GM23248 (cell line): Measurements from ENCODE around the gene RUFY1. TPM values are rescaled to one million over a fixed set of nuclear protein-coding genes. Genes with fewer than 3 reads are reported as not detected.

Experiments
- DNase-seq: peaks from one replicate; pipeline ENCODE4 v3.0.0-alpha.2; 2015
- H2AFZ ChIP-seq: fragments of 200-600 bp; sonication (generic); 2 replicates; pipeline ENCODE4 v1.6.1; 2016; ENCODE audit warnings: antibody characterized with exemption
- H3F3A ChIP-seq: fragments of 200-600 bp; sonication (generic); 2 replicates; pipeline ENCODE4 v1.6.1; 2016; ENCODE audit warnings: mild to moderate bottlenecking, antibody characterized with exemption, mixed run types; ENCODE audit not compliant: insufficient read depth
- H3K27ac ChIP-seq: fragments of 200-600 bp; sonication (generic); 2 replicates; pipeline ENCODE4 v1.5.1; 2016; ENCODE audit warnings: mild to moderate bottlenecking
- H3K27me3 ChIP-seq: fragments of 200-600 bp; sonication (generic); replicated peaks from 2 replicates; pipeline ENCODE4 v1.6.1; 2016; ENCODE audit warnings: mild to moderate bottlenecking; ENCODE audit not compliant: insufficient read depth
- H3K36me3 ChIP-seq: fragments of 200-600 bp; sonication (generic); 2 replicates; pipeline ENCODE4 v1.6.1; 2016; ENCODE audit warnings: low read depth, mild to moderate bottlenecking
- H3K4me1 ChIP-seq: fragments of 200-600 bp; sonication (generic); 2 replicates; pipeline ENCODE4 v1.6.1; 2016; ENCODE audit warnings: mild to moderate bottlenecking; ENCODE audit not compliant: insufficient read depth
- H3K4me2 ChIP-seq: fragments of 200-600 bp; sonication (generic); one replicate; pipeline ENCODE4 v1.6.1; 2016; ENCODE audit warnings: mild to moderate bottlenecking; ENCODE audit not compliant: unreplicated experiment
- H3K4me3 ChIP-seq: fragments of 200-600 bp; sonication (generic); 2 replicates; pipeline ENCODE4 v1.5.1; 2016; ENCODE audit warnings: mild to moderate bottlenecking
- H3K79me2 ChIP-seq: fragments of 200-600 bp; sonication (generic); 2 replicates; pipeline ENCODE4 v1.6.1; 2016; ENCODE audit warnings: mild to moderate bottlenecking; ENCODE audit not compliant: insufficient read depth
- H3K9ac ChIP-seq: fragments of 200-600 bp; sonication (generic); 2 replicates; pipeline ENCODE4 v1.6.1; 2016; ENCODE audit warnings: mild to moderate bottlenecking
- H3K9me2 ChIP-seq: fragments of 200-600 bp; sonication (generic); 2 replicates; pipeline ENCODE4 v1.6.1; 2016; ENCODE audit warnings: mixed run types, mild to moderate bottlenecking, moderate library complexity; ENCODE audit not compliant: insufficient read depth
- H3K9me3 ChIP-seq: fragments of 200-600 bp; sonication (generic); one replicate; pipeline ENCODE4 v1.6.1; 2017; ENCODE audit warnings: low read depth
- H4K20me1 ChIP-seq: fragments of 200-600 bp; sonication (generic); 2 replicates; pipeline ENCODE4 v1.6.0; 2016; ENCODE audit not compliant: insufficient read depth
- EZH2 ChIP-seq: fragments of 200-600 bp; sonication (generic); IDR thresholded peaks from 2 replicates; pipeline ENCODE4 v1.6.1; 2018; ENCODE audit warnings: antibody characterized with exemption, mild to moderate bottlenecking; ENCODE audit not compliant: insufficient read depth, poor library complexity, severe bottlenecking
- EZH2phosphoT487 ChIP-seq: fragments of 200-600 bp; sonication (generic); IDR thresholded peaks from 2 replicates; pipeline ENCODE4 v1.6.1; 2018; ENCODE audit warnings: antibody characterized with exemption, moderate library complexity, mild to moderate bottlenecking, low read depth; ENCODE audit not compliant: insufficient read depth
- WGBS, 2 experiments: methylation state at CpG; one replicate each; pipeline ENCODE4 v1.1.6; 2015 to 2017; ENCODE audit warnings: low lambda C conversion rate in 2 of 2, low coverage in 1 of 2; ENCODE audit errors: missing lambda C conversion rate in 2 of 2; 5-methylcytosine and 5-hydroxymethylcytosine counted together
- in situ Hi-C: fragments of 300-500 bp; cut with MboI; formaldehyde crosslinking; loops from 2 replicates; pipeline ENCODE4 v1.15.0; 2020
- polyA plus RNA-seq: library from polyadenylated mRNA; unstranded; fragments of >200 nt; fragmentation: Nextera tagmentation; extraction: Ambion mirVana; gene quantifications from 2 replicates; pipeline ENCODE4 v1.2.1, GENCODE V29; 2016
- total RNA-seq: library from RNA; depleted of rRNA; stranded (reverse); fragments of >200 nt; shearing (Covaris generic); gene quantifications from 2 replicates; pipeline ENCODE4 v1.2.3, GENCODE V29; 2014

RUFY1 gene
- total and polyA plus RNA-seq, 2 experiments from 2014 or later, result 27.2 to 41.9 TPM

- Histone ChIP-seq H3K79me2 (no peaks in the 10 kb centered on the region), H3K36me3 (0 out of 2 replicates have a peak, but pooled peaks cover 14% of the 10 kb centered on the region), H3K4me1 (no peaks in the 10 kb centered on the region), H3K9ac (no peak overlapping the region), H3K4me3 (no peak overlapping the region), H3K4me2 (no peak overlapping the region), H4K20me1 (no peaks in the 10 kb centered on the region), H2AFZ (no peak overlapping the region), H3K27ac (no peak overlapping the region), H3K9me2 (no peaks in the 10 kb centered on the region), H3F3A (no peaks in the 10 kb centered on the region), H3K9me3 (no peaks in the 10 kb centered on the region), H3K27me3 (no peaks in the 10 kb centered on the region)
- in situ Hi-C loops, result no loop called here
- DNase-seq, result no peak
- no peak for TF ChIP-seq EZH2phosphoT487
- TF ChIP-seq EZH2, result no peak
- WGBS, 2 experiments, result 96 to 99% methylated on average over 31 to 42 of the region's 42 CpGs
Observed at GRCh38 chr5:179577286-179577960, 27.1 kb downstream of the RUFY1 start.

GRCh38 chr5:179585941-179586401 is 35.6 kb downstream of the RUFY1 start:
- peaks cover 14% of the 10 kb centered on the region; the same call in 1 of the 2 replicates for H3K36me3 ChIP-seq
- in situ Hi-C loops, result no loop called here
- H3K4me3 ChIP-seq, result no peak overlapping the region
- no peaks in the 10 kb centered on the region for H3K4me1 ChIP-seq
- no peaks in the 10 kb centered on the region for H3K9me2 ChIP-seq
- WGBS, 2 experiments, result 92 to 96% methylated on average over 9 of the region's 9 CpGs
- DNase-seq, result no peak
- H3F3A ChIP-seq, result no peaks in the 10 kb centered on the region
- no peak overlapping the region for H3K27ac ChIP-seq
- no peaks in the 10 kb centered on the region for H4K20me1 ChIP-seq
- no peak for TF ChIP-seq EZH2phosphoT487
- no peak for TF ChIP-seq EZH2
- no peak overlapping the region for H2AFZ ChIP-seq
- H3K9me3 ChIP-seq, result no peaks in the 10 kb centered on the region
- H3K27me3 ChIP-seq, result no peaks in the 10 kb centered on the region
- H3K79me2 ChIP-seq, result no peaks in the 10 kb centered on the region
- H3K9ac ChIP-seq, result no peak overlapping the region
- H3K4me2 ChIP-seq, result no peak overlapping the region

DNA sequence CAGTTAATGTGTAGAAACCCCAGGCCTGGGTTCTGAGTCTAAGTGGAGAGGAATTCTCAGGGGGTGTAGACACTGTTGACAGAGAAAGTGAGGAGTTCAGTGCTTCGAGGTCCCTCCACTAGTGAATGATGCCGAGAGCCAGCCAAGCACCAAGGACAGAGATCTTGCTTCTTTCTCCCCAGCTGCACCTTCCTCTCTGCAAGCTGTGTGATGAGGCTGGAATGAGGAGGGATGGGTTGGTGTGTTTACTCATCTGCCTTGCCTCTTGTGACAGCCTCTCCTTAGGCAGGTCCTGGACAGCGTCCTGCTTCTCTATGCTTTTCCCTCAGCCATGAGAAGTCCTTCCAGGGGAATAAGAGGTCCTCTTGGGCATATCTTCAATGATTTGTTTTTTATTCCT is 37.8 kb downstream of the RUFY1 start:
- H3K36me3 ChIP-seq, result peaks cover 30% of the 10 kb centered on the region
- no peak for DNase-seq
- 86 to 87% methylated on average over 3 of the region's 3 CpGs for WGBS, 2 experiments
- H3K27me3 ChIP-seq, result no peaks in the 10 kb centered on the region
- H4K20me1 ChIP-seq, result no peaks in the 10 kb centered on the region
- no peaks in the 10 kb centered on the region for H3K4me1 ChIP-seq
- H3K9me2 ChIP-seq, result no peaks in the 10 kb centered on the region
- no peak overlapping the region for H3K27ac ChIP-seq
- H3K9me3 ChIP-seq, result no peaks in the 10 kb centered on the region
- H3K9ac ChIP-seq, result no peak overlapping the region
- no peak overlapping the region for H3K4me2 ChIP-seq
- H2AFZ ChIP-seq, result no peak overlapping the region
- no peaks in the 10 kb centered on the region for H3F3A ChIP-seq
- H3K4me3 ChIP-seq, result no peak overlapping the region
- no peaks in the 10 kb centered on the region for H3K79me2 ChIP-seq
- TF ChIP-seq EZH2phosphoT487 (no peak), EZH2 (no peak)
- in situ Hi-C loops, result no loop called here

DNA sequence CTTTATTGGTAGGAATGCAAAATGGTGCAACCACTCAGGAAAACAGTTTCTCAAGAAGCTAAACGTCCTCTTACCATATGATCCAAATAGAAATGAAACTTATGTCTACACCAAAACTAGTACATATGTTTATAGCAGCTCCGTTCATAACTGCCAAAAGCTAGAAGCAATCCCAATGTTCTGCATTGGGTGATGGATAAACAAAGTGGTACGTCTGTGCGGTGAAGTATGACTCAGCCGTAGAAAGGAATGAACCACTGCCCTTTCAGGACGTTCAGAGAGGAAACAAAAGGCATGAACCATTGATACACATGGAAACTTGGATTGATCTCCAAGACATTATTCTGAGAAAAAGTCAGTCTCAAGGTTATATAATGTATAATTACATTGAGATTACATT is 45.6 kb downstream of the RUFY1 start:
- TF ChIP-seq EZH2 (no peak), EZH2phosphoT487 (no peak)
- Histone ChIP-seq H3K4me2 (no peak overlapping the region), H3K4me1 (no peaks in the 10 kb centered on the region), H3K9me2 (no peaks in the 10 kb centered on the region), H3K9me3 (no peaks in the 10 kb centered on the region), H3K4me3 (no peak overlapping the region), H3K27me3 (no peaks in the 10 kb centered on the region), H3F3A (no peaks in the 10 kb centered on the region), H3K79me2 (no peaks in the 10 kb centered on the region), H3K27ac (no peak overlapping the region), H3K9ac (no peak overlapping the region), H4K20me1 (no peaks in the 10 kb centered on the region), H2AFZ (no peak overlapping the region), H3K36me3 (peaks cover 45% of the 10 kb centered on the region)
- in situ Hi-C loops, result no loop called here
- no peak for DNase-seq
- 79 to 84% methylated on average over 6 of the region's 6 CpGs for WGBS, 2 experiments
